Measurements from ENCODE around the gene LCN6. TPM values are rescaled to one million over a fixed set of nuclear protein-coding genes. Genes with fewer than 3 reads are reported as not detected.

Gene LCN6
- total and polyA plus RNA-seq, 2 of the 13 experiments (the other 11 are each of a cell fraction or from before 2014, with no cell fraction given) = not detected

- no peak for TF ChIP-seq HNF4G (IDR thresholded peaks at IDR 0.05; ENCODE audit: borderline replicate concordance, low read depth, low read length)
- TF ChIP-seq HNF4G (CRISPR knock-in tag; IDR thresholded peaks at IDR 0.05; ENCODE audit: borderline replicate concordance, low read depth) = no peak
- no peak for TF ChIP-seq PTBP1 (IDR thresholded peaks at IDR 0.05; ENCODE audit: low read depth, low read length, poor library complexity, severe bottlenecking)
- TF ChIP-seq PRPF4 (IDR thresholded peaks at IDR 0.05; ENCODE audit: low read depth, low read length, poor library complexity, severe bottlenecking) = no peak
- 0 out of 2 replicates have a peak, but pooled peaks have one; percentile 18 for TF ChIP-seq HNRNPL (IDR thresholded peaks at IDR 0.05; ENCODE audit: low read depth, low read length)
- TF ChIP-seq ETS1 (CRISPR knock-in tag; IDR thresholded peaks at IDR 0.05) = no peak
- peak; percentile 22; the same call in 1 of the 2 replicates for TF ChIP-seq ZBTB39 (CRISPR knock-in tag; IDR thresholded peaks at IDR 0.05)
- TF ChIP-seq ZNF841 (CRISPR knock-in tag; IDR thresholded peaks at IDR 0.05; ENCODE audit: borderline replicate concordance) = no peak
- TF ChIP-seq CENPT (CRISPR knock-in tag; IDR thresholded peaks at IDR 0.05; ENCODE audit: low read depth) = peak; percentile 69; the same call in 1 of the 2 replicates
- no peak for TF ChIP-seq MTA3 (CRISPR knock-in tag; IDR thresholded peaks at IDR 0.05)
- TF ChIP-seq AGO2 (optimal IDR thresholded peaks at IDR 0.05; ENCODE audit: low read depth, low read length) = peak; percentile 72
- peak; percentile 49 for TF ChIP-seq IKZF4 (CRISPR knock-in tag; IDR thresholded peaks at IDR 0.05; ENCODE audit: borderline replicate concordance, low read depth, not compliant biosample characterization)
- TF ChIP-seq THAP11 (CRISPR knock-in tag; IDR thresholded peaks at IDR 0.05) = no peak
- TF ChIP-seq ZNF430 (CRISPR knock-in tag; IDR thresholded peaks at IDR 0.05) = no peak
- no peak for TF ChIP-seq ZNF263 (CRISPR knock-in tag; IDR thresholded peaks at IDR 0.05)
- TF ChIP-seq CBX5 (CRISPR knock-in tag; IDR thresholded peaks at IDR 0.05; ENCODE audit: borderline replicate concordance) = no peak; the same call in 1 of the 2 replicates
- TF ChIP-seq ZNF484 (CRISPR knock-in tag; IDR thresholded peaks at IDR 0.05; ENCODE audit: borderline replicate concordance, low read depth) = 0 out of 2 replicates have a peak, but pooled peaks have one; percentile 33
- TF ChIP-seq ZNF274 (CRISPR knock-in tag; IDR thresholded peaks at IDR 0.05) = no peak
- TF ChIP-seq ZNF839 (CRISPR knock-in tag; IDR thresholded peaks at IDR 0.05; ENCODE audit: borderline replicate concordance) = peak; percentile 35; the same call in 1 of the 2 replicates
- TF ChIP-seq ZNF143 (CRISPR knock-in tag; IDR thresholded peaks at IDR 0.05) = no peak
- 0 out of 2 replicates have a peak, but pooled peaks have one; percentile 24 for TF ChIP-seq ZNF256 (CRISPR knock-in tag; conservative IDR thresholded peaks at IDR 0.05)
- 0 out of 2 replicates have a peak, but pooled peaks have one; percentile 3 for TF ChIP-seq TFDP2 (CRISPR knock-in tag; IDR thresholded peaks at IDR 0.05)
- TF ChIP-seq CC2D1A (CRISPR knock-in tag; IDR thresholded peaks at IDR 0.05) = no peak
- no peak for TF ChIP-seq ZNF775 (CRISPR knock-in tag; IDR thresholded peaks at IDR 0.05; ENCODE audit: borderline replicate concordance)
- peak; percentile 60; the same call in 1 of the 2 replicates for TF ChIP-seq ZNF777 (CRISPR knock-in tag; IDR thresholded peaks at IDR 0.05)
Observed at GRCh38 chr9:136728548-136729123, 19.7 kb downstream of the LCN6 start (continued).
